ENCODE data around the gene PTPRU. TPM values are rescaled to one million over a fixed set of nuclear protein-coding genes. Genes with fewer than 3 reads are reported as not detected.

The PTPRU gene
- total and polyA plus RNA-seq, 2 of the 8 experiments (the other 6 are each of a cell fraction or from before 2014, with no cell fraction given): 33.8 to 41.8 TPM

DNA sequence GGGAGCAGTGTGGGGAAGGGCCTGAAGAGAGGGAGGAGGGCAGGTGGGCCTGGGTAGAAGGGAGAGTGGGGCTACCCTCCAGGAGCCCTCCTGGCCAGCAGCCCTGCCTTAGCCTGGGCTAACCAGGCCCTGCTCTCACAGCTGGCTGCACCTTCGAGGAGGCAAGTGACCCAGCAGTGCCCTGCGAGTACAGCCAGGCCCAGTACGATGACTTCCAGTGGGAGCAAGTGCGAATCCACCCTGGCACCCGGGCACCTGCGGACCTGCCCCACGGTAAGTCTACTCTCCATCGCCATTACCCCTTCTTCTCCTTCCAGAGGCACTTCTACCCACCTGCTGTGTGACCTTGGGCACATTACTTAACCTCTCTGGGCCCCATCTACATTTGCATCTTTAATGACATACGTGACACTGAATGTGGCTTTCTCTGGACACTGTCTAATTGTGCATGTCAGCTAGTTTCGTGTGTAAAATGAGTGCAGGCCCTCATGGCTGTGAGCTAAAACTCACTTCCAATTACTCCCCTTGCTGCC is 18.9 kb downstream of the PTPRU start:
- Histone ChIP-seq H2BK120ac (replicated peaks; ENCODE audit: low read depth, low read length) (no peak overlapping the region), H3K18ac (ENCODE audit: extremely low read depth, low read length) (no peak overlapping the region), H3K79me1 (ENCODE audit: low read depth, low read length) (no peaks in the 10 kb centered on the region; the same call in 1 of the 2 replicates), H3K23ac (ENCODE audit: insufficient read length) (no peak overlapping the region), H3K27ac (ENCODE audit: low read depth, low read length) (no peak overlapping the region), H3K79me2 (ENCODE audit: control insufficient read depth in 1 of 2, insufficient read depth in 2 of 2, low read length in 2 of 2) (no peaks in the 10 kb centered on the region), H3K14ac (ENCODE audit: insufficient read length) (no peak overlapping the region), H4K8ac (ENCODE audit: extremely low read depth, insufficient read depth, low read length) (no peak overlapping the region), H2AK5ac (ENCODE audit: low read depth, low read length) (no peak overlapping the region; the same call in 1 of the 2 replicates), H3K9me3 (ENCODE audit: insufficient read depth in 2 of 2, low read depth in 1 of 2, low read length in 1 of 2) (no peaks in the 10 kb centered on the region), H3K23me2 (ENCODE audit: low read depth, low read length) (peaks cover 9% of the 10 kb centered on the region; the same call in 1 of the 2 replicates), H3K56ac (replicated peaks; ENCODE audit: insufficient read length, low read depth, low read length) (no peak overlapping the region), H2BK5ac (ENCODE audit: low read depth, low read length) (no peak overlapping the region), H3K4ac (replicated peaks; ENCODE audit: insufficient read length, low read depth, low read length) (no peak overlapping the region), H4K5ac (ENCODE audit: insufficient read length, low read depth, low read length) (no peak overlapping the region), H4K20me1 (replicated peaks in 1 of 2; ENCODE audit: control insufficient read depth in 1 of 2, insufficient read depth in 2 of 2, low read length in 2 of 2) (peaks cover 0 to 8% of the 10 kb centered on the region in 2 experiments), H3K36me3 (ENCODE audit: control insufficient read depth in 2 of 4, insufficient read depth in 4 of 4, low read length in 3 of 4) (no peaks in the 10 kb centered on the region), H2BK15ac (ENCODE audit: low read length) (0 out of 2 replicates have a peak overlapping the region, but pooled peaks have one; percentile 21), H3K4me1 (replicated peaks in 1 of 4; ENCODE audit: control insufficient read depth in 3 of 4, insufficient read depth in 4 of 4, low read length in 3 of 4) (peaks cover 8 to 23% (median 15%) of the 10 kb centered on the region in 4 experiments), H4K91ac (replicated peaks; ENCODE audit: insufficient read length, low read length) (no peak overlapping the region), H3K27me3 (replicated peaks in 1 of 4; ENCODE audit: control insufficient read depth in 3 of 4, extremely low read depth in 1 of 4, insufficient read depth in 3 of 4, low read length in 3 of 4) (peaks cover 7 to 21% (median 18%) of the 10 kb centered on the region in 4 experiments), H3K9ac (replicated peaks in 1 of 4; ENCODE audit: extremely low read depth in 1 of 4, low read depth in 3 of 4, low read length in 3 of 4) (no peak overlapping the region), H2BK20ac (ENCODE audit: low read length) (no peak overlapping the region), H3K4me3 (ENCODE audit: extremely low read depth in 1 of 4, insufficient read depth in 2 of 4, low read depth in 3 of 4, low read length in 4 of 4) (no peak overlapping the region), H2AFZ (ENCODE audit: low read length) (no peak overlapping the region), H2BK12ac (ENCODE audit: low read depth, low read length) (peak overlapping the region; percentile 75; the same call in 1 of the 2 replicates), H3K4me2 (ENCODE audit: insufficient read depth in 1 of 2, low read depth in 2 of 2, low read length in 2 of 2) (no peak overlapping the region)
- no peak for DNase-seq (ENCODE audit: low read depth in 1 of 2, low spot score in 2 of 2)
- no peak for FAIRE-seq
- POLR2A ChIA-PET (ENCODE audit: partially characterized antibody): interaction anchor here (1.5 kb wide), 1 partner anchor 12 kb away, joined by 4 read pairs; no protein-coding TSS in a partner anchor
- CTCF ChIA-PET (ENCODE audit: partially characterized antibody): interaction anchor here (0.6 to 1.4 kb wide), 3 partner anchors 62 to 652 kb away, joined by 3 to 4 read pairs (median 3); no protein-coding TSS in a partner anchor
- TF ChIP-seq BACH1 (IDR thresholded peaks at IDR 0.05; ENCODE audit: low read length) (no peak), KDM1A (IDR thresholded peaks at IDR 0.05; ENCODE audit: borderline replicate concordance, low read length) (peak; percentile 88; the same call in 1 of the 2 replicates), KDM4A (IDR thresholded peaks at IDR 0.05; ENCODE audit: low read depth, low read length, severe bottlenecking) (no peak), CTBP2 (IDR thresholded peaks at IDR 0.05; ENCODE audit: borderline replicate concordance, insufficient read depth, insufficient read length, low read length) (no peak), FOSL1 (IDR thresholded peaks at IDR 0.05; ENCODE audit: insufficient read depth, low read depth, low read length) (no peak)
- WGBS, 2 experiments (ENCODE audit: extremely low coverage in 1 of 2, insufficient coverage in 1 of 2, insufficient read length in 1 of 2, insufficient replicate concordance in 2 of 2, low coverage in 1 of 2, low lambda C conversion rate in 2 of 2, missing lambda C conversion rate in 1 of 2): 89% methylated on average over 10 of the region's 10 CpGs; no CpG with 5 or more reads in 1 of the 2 experiments

All from H1 (cell line).